COR-L47 (cell line): Measurements from ENCODE around the gene EYA2.
"Not testable (repeated sequence)": the region's sequence is repeated elsewhere in the genome, so short reads cannot be mapped to it uniquely, and the experiment has no call there.

Source experiments
- DNase-seq: peaks from one replicate; lab custom pipeline; 2025; lab: John Stamatoyannopoulos, UW

The EYA2 gene

DNA sequence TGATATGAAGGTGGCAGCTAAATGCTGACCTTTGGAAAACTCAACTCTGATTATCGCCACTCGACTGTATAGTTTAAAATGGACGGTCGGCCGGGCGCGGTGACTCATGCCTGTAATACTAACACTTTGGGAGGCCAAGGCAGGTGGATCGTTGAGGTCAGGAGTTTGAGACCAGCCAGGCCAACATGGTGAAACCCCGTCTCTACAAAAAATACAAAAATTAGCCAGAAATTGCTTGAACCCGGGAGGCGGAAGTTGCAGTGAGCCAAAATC is 310.1 kb downstream of the EYA2 start:
- DNase-seq = not testable (repeated sequence)

DNA sequence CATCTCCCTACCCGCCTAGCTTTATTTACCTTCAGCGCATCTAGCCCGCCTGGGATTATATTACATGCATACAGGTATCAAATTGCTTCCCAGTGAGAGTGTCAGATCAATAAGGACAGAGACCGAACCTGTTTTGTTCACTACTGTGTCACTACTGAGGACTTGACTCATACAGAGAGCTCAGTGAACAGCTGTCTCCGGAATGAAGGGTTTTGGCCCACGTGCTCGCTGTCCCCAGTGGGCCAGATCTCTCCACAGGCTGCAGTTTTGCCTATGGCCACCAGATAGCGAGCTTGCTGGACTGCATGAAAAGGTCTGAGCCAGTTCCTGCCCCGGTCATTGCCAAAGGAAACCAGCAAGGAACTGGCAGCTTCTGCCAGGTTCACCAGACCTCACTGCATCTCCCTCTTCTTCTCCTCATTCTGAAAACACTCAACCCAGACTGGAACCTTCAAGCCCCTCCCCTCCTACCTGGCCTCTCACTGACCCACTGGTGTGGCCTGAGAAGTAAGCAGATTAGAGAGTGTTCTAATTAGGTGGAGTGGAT is 311.0 kb downstream of the EYA2 start:
- DNase-seq = peak; percentile 38

DNA sequence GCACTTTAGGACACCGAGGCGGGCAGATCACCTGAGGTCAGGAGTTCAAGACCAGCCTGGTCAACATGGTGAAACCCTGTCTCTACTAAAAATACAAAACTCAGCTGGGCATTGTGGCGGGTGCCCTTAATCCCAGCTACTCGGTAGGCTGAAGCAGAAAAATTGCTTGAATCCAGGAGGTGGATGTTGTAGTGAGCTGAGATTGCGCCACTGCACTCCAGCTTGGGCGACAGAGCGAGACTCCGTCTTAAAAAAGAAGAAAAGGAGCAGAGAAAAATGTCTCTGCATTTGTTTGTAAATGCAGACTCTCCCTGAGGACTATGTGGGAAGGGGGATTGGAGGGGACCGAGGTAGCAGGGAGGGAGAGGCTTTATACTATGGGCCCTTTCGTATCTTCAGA is 311.9 kb downstream of the EYA2 start:
- DNase-seq = not testable (repeated sequence)

- no peak for DNase-seq
These were observed 312.5 kb downstream of the EYA2 start for GRCh38 chr20:47206962-47207641.

DNA sequence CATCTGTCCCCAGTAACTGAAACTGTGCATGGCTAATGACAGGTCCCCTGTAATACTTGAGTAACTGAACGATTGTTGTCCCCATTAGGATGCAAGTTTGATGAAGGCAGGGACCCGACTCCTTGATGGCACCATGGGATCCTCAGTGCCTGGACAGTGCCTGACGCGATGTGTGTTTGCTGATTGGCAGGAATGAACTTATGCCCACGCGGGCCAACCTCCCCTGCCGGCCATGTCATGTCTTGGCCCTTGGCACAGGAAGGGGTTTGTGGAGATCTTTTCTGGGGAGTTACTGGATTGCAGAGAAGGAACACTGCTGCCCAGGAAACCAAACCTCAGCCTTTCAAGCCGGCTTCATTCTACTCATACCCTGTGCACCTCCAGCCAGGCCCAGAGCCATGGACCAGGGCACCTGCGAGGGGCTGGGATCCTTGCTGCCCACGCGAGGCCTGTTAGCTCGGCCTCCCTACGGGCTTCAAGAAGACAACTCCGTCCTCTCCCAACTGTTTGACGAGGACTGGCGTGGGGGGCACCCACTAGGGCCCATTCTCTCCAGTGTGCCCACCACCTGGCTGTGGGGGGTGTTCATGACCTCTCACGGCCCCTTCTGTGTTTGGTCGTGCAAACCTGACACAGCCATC is 314.0 kb downstream of the EYA2 start:
- DNase-seq = no peak

GRCh38 chr20:47209982-47210381 is 315.3 kb downstream of the EYA2 start:
- DNase-seq = no peak

DNA sequence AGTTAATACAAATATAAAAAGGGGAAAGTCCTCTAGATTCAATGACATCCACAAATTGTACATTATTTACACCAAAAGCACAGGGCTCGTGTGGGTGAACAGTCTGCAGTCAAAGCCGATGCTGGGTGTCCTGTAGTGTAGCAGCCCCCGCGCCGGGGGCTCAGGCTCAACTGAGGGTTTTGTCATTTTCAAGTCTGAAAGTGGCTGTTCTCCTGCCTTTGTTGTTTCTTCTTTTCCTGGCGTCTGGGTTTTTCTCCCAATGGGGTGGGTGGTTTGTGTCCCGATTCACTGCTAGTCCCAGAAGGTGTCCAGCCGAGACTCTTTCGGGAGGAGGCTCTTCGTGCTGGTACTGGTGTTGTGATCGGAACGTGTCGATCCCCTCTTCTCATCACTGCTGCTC is 315.8 kb downstream of the EYA2 start:
- no peak for DNase-seq

DNA sequence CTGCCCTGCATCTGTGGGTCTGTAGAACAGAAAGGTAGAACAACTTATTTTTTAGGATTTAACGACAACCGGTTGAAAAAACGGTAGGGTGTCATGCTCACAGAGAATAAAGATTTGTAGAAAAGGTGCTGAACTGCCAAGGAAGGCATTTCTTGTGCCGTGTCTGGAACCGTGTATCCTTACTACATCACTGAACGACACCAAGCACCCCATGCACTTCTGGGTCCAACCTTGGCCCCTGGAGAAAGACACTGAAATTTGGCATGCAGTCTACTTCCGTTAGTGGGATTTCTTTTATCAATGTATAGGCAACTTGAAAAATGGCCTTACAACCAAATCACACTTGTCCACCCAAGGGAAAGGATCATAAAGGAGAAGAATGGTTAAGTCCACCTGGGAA is 316.4 kb downstream of the EYA2 start:
- no peak for DNase-seq

- no peak for DNase-seq
These were observed 318.1 kb downstream of the EYA2 start for GRCh38 chr20:47212606-47213207.

- no peak for DNase-seq
These were observed 319.3 kb downstream of the EYA2 start for GRCh38 chr20:47213966-47214365.

DNA sequence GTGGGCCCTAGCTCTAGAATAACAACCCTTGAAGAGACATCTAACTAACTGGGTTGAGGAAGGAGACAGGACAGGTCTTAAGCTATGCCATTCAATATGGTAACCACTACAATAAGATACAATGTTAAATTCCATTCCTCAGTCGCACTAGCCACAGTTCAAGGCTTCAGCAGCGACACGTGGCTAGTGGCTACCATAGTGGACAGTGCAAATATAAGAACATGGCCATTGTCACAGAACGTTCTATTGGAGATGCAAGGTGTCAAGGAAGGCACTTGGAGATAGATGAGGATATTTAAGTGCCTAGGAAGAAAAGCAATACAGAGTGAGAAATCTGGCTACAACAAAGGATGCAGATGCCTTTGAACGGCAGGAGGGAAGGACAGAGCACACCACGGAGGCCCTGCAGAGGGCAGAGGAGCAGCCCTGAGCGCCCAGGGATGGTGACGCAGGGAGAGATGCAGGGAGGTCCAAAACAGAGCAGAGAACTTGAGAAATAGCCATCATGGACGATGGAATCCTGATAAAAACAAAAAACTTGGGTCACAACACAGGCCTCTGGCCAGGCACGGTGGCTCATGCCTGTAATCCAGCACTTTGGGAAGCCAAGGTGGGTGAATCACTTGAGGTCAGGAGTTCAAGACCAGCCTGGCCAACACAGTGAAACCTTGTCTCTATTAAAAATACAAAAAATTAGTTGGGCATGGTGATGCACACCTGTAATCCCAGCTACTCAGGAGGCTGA is 321.2 kb downstream of the EYA2 start:
- no peak for DNase-seq

DNA sequence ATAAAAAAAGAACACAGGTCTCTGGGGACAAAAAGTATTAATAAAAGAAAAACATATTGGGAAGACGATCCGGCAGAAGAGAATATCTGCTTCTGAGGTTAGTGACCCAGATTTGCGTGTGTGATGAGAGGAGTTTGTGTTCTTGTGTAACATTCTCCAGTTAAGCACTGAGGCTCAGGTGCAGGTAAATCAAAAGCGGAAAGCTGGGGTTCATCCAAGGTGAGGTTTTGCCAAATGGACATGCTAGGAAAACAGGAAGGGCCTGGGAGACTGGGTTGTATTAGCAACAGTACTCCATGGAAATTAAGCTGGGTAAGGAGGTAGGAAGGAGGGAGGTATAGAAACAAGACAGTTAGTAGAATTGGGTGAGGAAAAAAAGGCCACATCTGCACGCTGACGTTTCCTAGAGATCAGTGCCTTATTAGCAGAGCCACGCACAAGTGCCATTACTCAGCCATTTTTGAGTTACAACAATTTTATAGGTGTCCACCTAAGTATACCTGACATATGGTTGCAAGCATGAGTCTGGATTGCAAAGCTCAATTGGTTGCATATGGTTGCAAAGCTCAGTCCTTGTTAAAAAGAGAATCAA is 322.3 kb downstream of the EYA2 start:
- no peak for DNase-seq

DNA sequence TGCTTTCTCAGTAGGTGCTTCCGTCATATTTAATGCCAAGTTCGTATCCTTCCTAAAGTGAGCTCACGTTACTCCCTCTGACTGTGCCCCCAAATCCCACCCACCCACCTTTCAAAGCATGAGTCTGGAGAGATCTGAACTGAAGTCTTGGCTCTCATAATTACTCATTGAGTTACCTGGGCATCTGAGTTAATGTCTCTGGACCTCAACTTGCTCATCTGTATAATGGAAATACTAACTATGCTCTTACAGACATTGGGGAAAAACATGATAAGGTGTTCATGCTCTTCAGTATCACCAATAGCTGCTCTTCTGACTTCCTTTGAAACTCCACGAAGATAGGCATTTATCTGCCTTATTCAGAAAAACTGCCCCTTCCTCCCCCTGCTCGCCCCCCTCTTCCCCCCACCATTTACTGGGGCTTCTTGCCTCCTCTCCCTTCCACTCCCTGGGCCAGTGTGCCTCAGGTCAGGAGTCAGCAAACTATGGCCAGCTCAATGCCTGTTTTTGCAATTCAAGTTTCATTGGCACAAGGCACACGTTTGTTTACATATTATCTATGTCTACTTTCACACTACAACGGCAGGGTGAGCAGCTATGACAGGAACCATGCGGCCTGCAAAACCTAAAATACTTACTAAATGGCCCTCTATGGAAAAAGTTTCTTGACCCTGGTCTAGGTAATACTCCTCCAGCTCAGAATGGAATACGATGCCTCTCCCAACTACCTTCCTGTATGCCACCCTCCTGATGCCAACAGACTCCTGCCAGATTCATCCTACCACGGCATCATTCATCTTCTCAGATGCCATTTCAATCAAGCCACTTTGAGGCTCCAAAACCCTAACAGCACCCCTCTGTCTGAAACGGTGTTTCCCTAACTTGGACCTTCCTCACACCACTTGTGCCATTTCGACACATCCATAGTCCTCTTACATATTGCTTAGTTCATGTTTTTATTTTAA is 323.1 kb downstream of the EYA2 start:
- DNase-seq = no peak

- DNase-seq = peak; percentile 16
These were observed 325.5 kb downstream of the EYA2 start for GRCh38 chr20:47220161-47220582.

DNA sequence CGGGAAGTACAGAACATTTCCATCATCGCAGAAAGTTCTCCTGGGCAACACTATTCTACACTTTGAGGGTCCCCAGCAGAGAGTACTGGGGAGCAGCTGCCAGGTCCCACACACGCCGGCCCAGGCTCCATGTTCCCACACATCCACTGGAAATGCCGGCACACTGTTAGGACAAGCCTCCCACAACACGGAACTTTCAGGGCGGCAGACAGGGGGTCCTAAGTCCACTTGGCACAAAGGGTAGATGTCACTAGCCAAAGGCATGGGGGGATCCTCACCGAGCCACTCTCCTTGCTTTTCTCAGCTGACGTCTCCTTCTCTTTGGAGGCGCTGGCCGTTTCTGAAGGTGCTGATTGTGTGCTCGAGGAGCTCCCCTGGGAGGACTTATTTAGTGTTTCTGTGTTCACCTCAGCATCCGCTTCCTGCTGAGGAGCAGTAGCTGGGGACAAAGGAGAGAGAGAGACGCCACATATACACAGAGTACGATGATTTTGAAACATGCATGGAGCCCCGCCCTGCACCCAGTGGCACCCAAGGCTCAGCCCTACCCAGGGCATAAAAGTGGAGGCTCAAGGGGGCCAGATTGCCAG is 326.5 kb downstream of the EYA2 start:
- no peak for DNase-seq

GRCh38 chr20:47222468-47223119 is 328.0 kb downstream of the EYA2 start:
- DNase-seq = no peak

DNA sequence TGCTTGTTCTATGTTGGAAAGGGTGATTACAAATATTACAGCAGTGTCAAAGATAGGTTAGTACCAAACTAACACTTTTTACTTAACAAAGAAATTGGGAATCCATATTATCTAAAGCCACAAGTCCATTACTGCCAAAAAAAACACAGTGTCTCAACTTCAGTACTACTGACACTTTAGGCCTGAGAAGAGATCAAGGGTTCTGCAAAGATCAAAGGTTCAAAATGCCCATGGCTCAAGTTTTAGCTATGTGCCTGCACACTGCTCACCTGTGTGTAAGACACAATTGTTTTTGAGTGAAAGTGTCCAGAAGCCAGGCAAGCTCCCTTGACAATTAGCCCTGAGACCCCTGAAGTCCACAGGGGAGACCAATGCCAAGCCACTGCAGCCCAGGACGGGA is 329.3 kb downstream of the EYA2 start:
- DNase-seq = no peak

DNA sequence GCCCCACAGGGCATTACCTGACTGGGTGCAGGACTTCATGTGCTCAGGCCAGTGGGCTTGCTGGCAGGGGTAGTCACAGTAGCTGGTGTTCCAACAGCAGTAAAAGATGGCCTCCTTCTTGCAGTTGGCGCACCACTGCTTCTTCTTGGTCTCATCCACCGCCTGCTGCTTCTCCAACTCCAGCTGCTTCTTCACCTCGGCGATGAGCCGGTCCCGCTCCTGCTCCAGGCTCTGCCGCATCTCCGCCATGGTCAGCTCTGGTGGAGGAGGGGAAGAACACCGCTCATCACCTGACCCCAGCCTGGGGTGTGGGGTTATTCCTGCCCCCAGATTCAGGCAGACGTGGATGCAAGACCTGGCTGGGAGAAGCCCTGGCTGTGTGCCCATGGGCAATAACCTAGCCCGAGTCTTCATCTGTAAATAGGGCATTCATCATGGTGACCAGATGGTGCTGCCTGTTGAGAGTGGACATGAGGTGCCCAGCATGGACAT is 329.7 kb downstream of the EYA2 start:
- DNase-seq = no peak

DNA sequence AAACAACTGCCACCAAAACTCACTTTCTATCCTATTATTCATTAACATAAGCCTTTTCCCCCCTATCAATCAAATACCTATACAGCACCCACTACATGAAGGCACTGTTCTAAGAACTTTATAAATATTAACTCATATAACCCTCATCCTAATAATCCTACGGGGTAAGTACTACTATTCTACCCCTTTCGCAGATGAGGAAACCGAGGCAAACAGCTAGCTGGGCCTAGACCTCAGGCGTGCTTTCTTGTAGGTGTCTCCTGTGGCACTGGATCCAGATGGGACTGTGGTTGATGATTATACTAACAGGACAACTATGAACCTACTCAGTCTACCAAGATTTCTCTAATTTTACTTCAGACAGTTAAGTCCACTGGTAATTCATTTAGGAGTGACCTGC is 330.2 kb downstream of the EYA2 start:
- no peak for DNase-seq

DNA sequence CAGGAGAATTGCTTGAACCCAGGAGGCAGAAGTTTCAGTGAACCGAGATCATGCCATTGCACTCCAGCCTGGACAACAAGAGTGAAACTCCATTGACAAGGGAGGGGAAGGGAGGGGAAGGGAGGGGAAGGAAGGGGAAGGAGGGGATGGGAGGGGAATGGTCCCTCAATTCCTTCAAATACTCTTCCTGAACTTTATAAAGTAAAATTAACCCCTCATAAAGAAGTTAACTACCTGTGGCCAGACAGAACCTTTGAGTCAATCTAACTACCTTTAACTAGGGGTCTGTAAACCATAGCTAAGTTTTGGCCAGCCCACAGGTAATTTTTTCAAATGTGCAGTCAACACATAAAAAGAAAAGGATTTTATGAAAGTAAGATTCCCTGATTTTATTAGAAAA is 330.8 kb downstream of the EYA2 start:
- DNase-seq = no peak
